Cardiac septum (tissue), 1 donor: ENCODE measurements around the gene ITGA6. TPM values are rescaled to one million over a fixed set of nuclear protein-coding genes. Genes with fewer than 3 reads are reported as not detected.

ENCODE experiments used
- DNase-seq: peaks from one replicate; pipeline ENCODE4 v3.0.0-alpha.2; 2020; ENCODE audit warnings: low spot score
- intact Hi-C: fragments of 100-400 bp; cut with DNase I; formaldehyde crosslinking; loops from one replicate; pipeline ENCODE4 v1.14.0; 2022
- long read RNA-seq: library from polyadenylated mRNA; unstranded; transcript quantifications from one replicate; pipeline ENCODE4 v2.0.0, GENCODE V29; 2021
- total RNA-seq: library from RNA; stranded (reverse); fragmentation: NEBNext Ultra II Directional; extraction: Animal tissue kit (Norgen Biotek cat#: 25700); gene quantifications from one replicate; pipeline ENCODE4 v1.2.1, GENCODE V29; 2021
- donor health status: DM: no; HTN: no; CAD: no.

The ITGA6 gene
- total RNA-seq, result 38.9 TPM
- long read RNA-seq, full-length matches to known transcripts, result 12 of 33 reads
- long read RNA-seq, partial matches to known transcripts, result 10 of 33 reads
- long read RNA-seq, other reads (novel, unspliced or antisense), result 11 of 33 reads

GRCh38 chr2:172427256-172427989 lies at the start of gene ITGA6:
ITGA6 (plus strand) TSS chr2:172427586.
- intact Hi-C loops, result loop anchor here (5.0 kb wide), 1 partner anchor 75 kb away; no protein-coding TSS in a partner anchor
- DNase-seq, result peak; percentile 90

GRCh38 chr2:172380436-172381274 lies 46.7 kb upstream of the ITGA6 start:
- no peak for DNase-seq
- intact Hi-C loops, result no loop called here

GRCh38 chr2:172381275-172382027 lies 45.9 kb upstream of the ITGA6 start:
- intact Hi-C loops, result no loop called here
- no peak for DNase-seq

- no peak for DNase-seq
These were observed 40.0 kb upstream of the ITGA6 start for GRCh38 chr2:172387361-172387760.

GRCh38 chr2:172389685-172390339 lies 37.6 kb upstream of the ITGA6 start:
- intact Hi-C loops, result loop anchor here (5.0 kb wide), 1 partner anchor 72 kb away; no protein-coding TSS in a partner anchor
- DNase-seq, result no peak

More at GRCh38 chr2:172387361-172387760, 40.0 kb upstream of the ITGA6 start:
- intact Hi-C loops, result no loop called here

GRCh38 chr2:172394002-172394401 lies 33.4 kb upstream of the ITGA6 start:
- no peak for DNase-seq
- intact Hi-C loops, result loop anchor here (5.0 kb wide), 1 partner anchor 68 kb away; no protein-coding TSS in a partner anchor

- intact Hi-C loops, result no loop called here
- DNase-seq, result no peak
These were observed 31.9 kb upstream of the ITGA6 start for GRCh38 chr2:172395503-172395902.

GRCh38 chr2:172397148-172397834 lies 30.1 kb upstream of the ITGA6 start:
- no peak for DNase-seq
- intact Hi-C loops, result no loop called here

- DNase-seq, result no peak
- intact Hi-C loops, result no loop called here
These were observed 28.9 kb upstream of the ITGA6 start for GRCh38 chr2:172398440-172398839.

GRCh38 chr2:172399765-172400164 lies 27.6 kb upstream of the ITGA6 start:
- intact Hi-C loops, result loop anchor here (5.0 kb wide), 1 partner anchor 62 kb away; no protein-coding TSS in a partner anchor
- no peak for DNase-seq

- no peak for DNase-seq
- intact Hi-C loops, result loop anchor here (5.0 kb wide), 1 partner anchor 65 kb away; no protein-coding TSS in a partner anchor
These were observed 25.2 kb upstream of the ITGA6 start for GRCh38 chr2:172402198-172402597.

- DNase-seq, result no peak
- intact Hi-C loops, result loop anchor here (5.0 kb wide), 1 partner anchor 66 kb away; no protein-coding TSS in a partner anchor
These were observed 24.0 kb upstream of the ITGA6 start for GRCh38 chr2:172403402-172403801.

- no peak for DNase-seq
- intact Hi-C loops, result loop anchor here (1.0 to 5.0 kb wide), 2 partner anchors 24 to 67 kb away; no protein-coding TSS in a partner anchor
These were observed 23.4 kb upstream of the ITGA6 start for GRCh38 chr2:172403881-172404468.

GRCh38 chr2:172404824-172405223 lies 22.6 kb upstream of the ITGA6 start:
- intact Hi-C loops, result loop anchor here (1.0 to 5.0 kb wide), 2 partner anchors 23 to 68 kb away; no protein-coding TSS in a partner anchor
- no peak for DNase-seq

GRCh38 chr2:172405673-172406072 lies 21.7 kb upstream of the ITGA6 start:
- intact Hi-C loops, result no loop called here
- DNase-seq, result no peak

- intact Hi-C loops, result no loop called here
- DNase-seq, result no peak
These were observed 19.1 kb upstream of the ITGA6 start for GRCh38 chr2:172408143-172408766.

GRCh38 chr2:172409042-172409441 lies 18.3 kb upstream of the ITGA6 start:
- DNase-seq, result no peak
- intact Hi-C loops, result no loop called here
